Activated CD8-positive, alpha-beta memory T cell treated with anti-CD3 and anti-CD28 coated beads, Interleukin-2, amount 50 U/mL, for 48 hours (primary cell): ENCODE results near the gene FAHD1.
"Not testable (repeated sequence)": the region's sequence is repeated elsewhere in the genome, so short reads cannot be mapped to it uniquely, and the experiment has no call there.

ENCODE experiments used
- DNase-seq: peaks from one replicate; pipeline ENCODE4 v3.0.0-alpha.2; 2020

Gene FAHD1

GRCh38 chr16:1790261-1790610 is 36.8 kb upstream of the FAHD1 start:
- DNase-seq: no peak

DNA sequence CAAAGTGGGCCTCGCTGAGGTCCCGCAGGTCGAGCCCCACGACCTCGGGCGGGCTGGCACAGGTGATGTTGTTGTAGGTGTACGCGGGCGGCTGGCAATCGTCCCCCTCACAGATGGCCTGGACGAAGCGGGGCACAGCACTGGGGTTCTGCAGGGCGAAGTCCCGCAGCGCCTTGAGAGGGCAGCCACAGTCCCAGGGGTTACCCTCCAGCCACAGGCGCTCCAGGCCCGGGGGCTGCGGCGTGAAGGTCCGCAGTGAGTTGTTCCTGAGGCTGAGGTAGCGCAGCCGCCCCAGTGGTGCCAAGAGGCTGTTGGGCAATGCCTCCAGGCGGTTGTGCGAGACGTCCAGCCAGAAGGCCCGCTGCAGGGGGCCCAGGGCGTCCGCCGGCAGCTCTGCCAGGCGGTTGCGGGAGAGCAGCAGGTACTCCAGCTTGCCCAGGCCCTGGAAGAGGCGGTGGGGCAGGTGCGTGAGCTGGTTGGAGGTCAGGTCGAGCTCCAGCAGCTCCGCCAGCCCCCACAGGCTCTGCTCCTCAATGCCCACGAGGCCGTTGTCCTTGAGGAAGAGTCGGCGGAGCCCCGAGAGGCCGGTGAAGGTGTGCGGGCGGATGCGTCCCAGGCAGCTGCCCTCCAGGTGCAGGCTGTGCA is 36.3 kb upstream of the FAHD1 start:
- no peak for DNase-seq

DNA sequence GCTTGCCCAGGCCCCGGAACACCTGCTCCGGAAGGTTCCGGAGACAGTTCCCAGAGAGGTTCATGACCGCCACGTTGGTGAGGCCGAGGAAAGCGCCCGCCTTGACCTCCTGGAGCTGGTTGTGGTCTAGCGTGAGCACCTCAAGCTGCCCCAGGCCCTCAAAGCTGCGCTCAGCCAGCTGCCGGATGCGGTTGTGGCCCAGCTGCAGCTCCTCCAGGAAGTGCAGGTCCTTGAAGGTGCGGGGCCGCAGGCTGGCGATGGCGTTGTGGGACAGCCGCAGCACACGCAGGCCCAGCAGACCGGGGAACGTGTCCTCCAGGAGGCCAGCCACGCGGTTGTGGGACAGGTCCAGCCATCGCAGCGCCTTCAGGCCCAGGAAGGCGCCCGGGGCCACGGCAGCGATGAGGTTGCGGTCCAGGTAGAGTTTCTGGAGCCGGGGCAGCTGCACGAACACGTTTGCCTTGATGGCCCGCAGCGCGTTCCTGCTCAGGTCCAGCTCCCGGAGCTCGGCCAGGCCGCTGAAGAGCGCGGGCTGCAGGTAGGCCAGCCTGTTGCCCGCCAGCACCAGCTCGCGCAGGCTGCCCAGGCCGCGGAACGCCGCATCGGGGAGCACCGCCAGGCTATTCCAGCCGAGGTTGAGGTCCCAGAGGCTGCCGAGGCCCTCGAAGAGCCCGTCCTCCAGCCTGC is 35.6 kb upstream of the FAHD1 start:
- no peak for DNase-seq

GRCh38 chr16:1791943-1792812 is 34.8 kb upstream of the FAHD1 start:
- DNase-seq: peak; percentile 44

- peak; percentile 42 for DNase-seq
Measured at GRCh38 chr16:1792836-1793577, 34.0 kb upstream of the FAHD1 start.

- DNase-seq: no peak
Measured at GRCh38 chr16:1793578-1794220, 33.3 kb upstream of the FAHD1 start, which contains the start of gene IGFALS. TSS of gene IGFALS (minus strand) at chr16:1793705. CDS start at chr16:1793652, 53 bp downstream.

DNA sequence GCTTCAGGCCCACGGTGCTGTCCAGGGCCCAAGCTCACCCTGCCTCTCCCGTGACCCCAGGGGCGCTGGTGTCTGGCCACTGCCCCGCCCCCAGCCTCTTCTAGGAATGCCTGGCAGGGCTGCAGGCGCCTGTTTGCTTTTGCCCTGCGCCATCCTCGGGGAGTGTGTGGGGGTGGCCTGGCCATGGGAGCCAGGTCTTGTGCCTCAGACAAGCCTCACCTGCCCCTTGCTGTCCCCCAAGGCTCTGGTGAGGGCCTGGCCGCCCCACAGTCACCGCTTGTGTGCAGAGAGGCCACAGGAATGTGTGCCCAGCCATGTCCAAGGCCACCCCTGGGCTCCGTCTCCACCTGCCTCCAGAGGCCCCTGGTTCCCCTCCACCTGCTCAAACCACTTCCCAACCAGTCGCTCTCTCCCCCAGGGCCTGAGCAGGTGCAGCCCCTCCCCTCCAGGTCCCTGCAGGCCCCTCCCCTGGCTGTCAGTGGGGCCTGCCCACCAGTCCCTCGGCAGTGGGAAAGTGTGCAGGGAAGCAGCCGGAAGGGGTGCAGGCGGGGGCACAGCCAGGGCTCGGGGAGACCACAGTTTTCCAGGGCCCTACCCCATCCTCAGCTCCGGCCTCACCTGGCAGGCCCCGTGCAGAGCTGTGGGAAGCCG is 32.7 kb upstream of the FAHD1 start:
- peak; percentile 47 for DNase-seq

GRCh38 chr16:1794908-1795666 is 31.9 kb upstream of the FAHD1 start:
- no peak for DNase-seq

DNA sequence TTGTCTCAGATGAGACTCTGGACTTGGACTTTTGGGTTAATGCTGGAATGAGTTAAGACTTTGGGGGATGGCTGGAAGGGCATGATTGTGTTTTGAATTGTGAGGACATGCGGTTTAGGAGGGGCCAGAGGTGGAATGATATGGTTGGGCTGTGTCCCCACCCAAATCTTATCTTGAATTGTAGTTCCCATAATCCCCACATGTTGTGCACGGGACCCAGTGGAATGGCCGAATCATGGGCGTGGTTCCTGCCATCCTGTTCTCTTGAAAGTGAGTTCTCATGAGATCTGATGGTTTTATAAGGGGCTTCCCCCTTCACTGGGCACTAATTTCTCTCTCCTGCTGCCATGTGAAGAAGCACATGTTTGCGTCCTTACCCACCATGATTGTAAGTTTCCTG is 27.7 kb upstream of the FAHD1 start:
- DNase-seq: not testable (repeated sequence)

GRCh38 chr16:1800701-1801100 is 26.3 kb upstream of the FAHD1 start:
- no peak for DNase-seq

- DNase-seq: no peak
Measured at GRCh38 chr16:1807626-1808025, 19.4 kb upstream of the FAHD1 start.

- DNase-seq: no peak
Measured at GRCh38 chr16:1808691-1809090, 18.3 kb upstream of the FAHD1 start.

DNA sequence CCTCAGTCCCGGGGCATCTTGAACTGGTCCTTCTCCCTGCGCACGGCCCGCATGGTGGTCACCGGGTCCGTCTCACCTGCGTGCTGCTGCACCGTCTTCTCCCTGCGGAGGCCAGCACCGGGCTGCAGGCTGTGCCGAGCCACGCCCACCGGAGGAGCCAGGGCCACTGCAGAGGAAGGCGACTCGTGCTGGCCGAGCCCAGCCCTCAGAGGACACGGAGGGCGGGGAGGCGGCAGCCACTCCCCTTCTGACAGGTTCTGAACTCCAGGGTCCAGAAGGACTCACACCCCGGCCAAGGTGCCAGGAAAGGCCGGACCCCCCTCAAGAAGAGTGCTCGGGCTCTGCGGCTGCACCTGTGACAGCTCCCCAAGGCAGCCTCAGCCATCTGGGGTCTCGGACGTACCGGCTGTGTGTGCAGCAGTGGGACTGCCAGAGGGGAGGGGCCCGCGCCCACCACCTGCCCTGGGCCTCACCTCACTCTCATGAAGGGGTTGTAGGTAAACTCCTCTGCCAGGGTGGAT is 17.7 kb upstream of the FAHD1 start:
- DNase-seq: no peak

GRCh38 chr16:1810106-1810505 is 16.9 kb upstream of the FAHD1 start:
- DNase-seq: no peak

GRCh38 chr16:1810536-1810935 is 16.5 kb upstream of the FAHD1 start:
- DNase-seq: no peak

- DNase-seq: peak; percentile 74
Measured at GRCh38 chr16:1812732-1813163, 14.3 kb upstream of the FAHD1 start.

- DNase-seq: no peak
Measured at GRCh38 chr16:1815461-1815860, 11.5 kb upstream of the FAHD1 start.

- DNase-seq: no peak
Measured at GRCh38 chr16:1816396-1817275, 10.4 kb upstream of the FAHD1 start.

- DNase-seq: no peak
Measured at GRCh38 chr16:1817276-1817589, 9.8 kb upstream of the FAHD1 start.

DNA sequence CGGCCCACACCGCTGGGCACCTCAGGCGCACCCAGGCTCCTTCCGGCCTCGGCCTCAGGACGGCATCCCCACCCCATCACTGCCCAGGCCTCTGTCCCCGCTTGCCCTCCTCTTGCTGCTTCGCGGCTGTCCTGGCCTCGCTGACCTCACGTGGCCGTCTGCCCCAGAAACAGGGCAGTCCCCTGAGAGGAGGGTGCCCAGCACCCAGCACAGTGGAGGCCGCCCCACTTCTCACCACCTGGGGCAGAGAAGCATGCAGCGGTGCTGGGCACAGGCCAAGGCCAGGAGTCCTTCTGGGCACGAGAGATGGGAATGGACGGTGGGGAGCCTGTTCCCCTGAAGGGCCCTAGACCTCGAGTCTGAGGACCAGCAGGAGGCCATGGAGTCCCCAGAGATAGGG is 9.3 kb upstream of the FAHD1 start:
- DNase-seq: no peak
